ENCODE measurements around the gene NUB1.

NUB1 gene

GRCh38 chr7:151426904-151427704, 85.5 kb downstream of the NUB1 start:
- no peak for DNase-seq

GRCh38 chr7:151427705-151428377, 86.2 kb downstream of the NUB1 start:
- DNase-seq = no peak
